Measurements from ENCODE around the gene FSHB.
"Not testable (repeated sequence)": the region's sequence is repeated elsewhere in the genome, so short reads cannot be mapped to it uniquely, and the experiment has no call there.

FSHB gene

DNA sequence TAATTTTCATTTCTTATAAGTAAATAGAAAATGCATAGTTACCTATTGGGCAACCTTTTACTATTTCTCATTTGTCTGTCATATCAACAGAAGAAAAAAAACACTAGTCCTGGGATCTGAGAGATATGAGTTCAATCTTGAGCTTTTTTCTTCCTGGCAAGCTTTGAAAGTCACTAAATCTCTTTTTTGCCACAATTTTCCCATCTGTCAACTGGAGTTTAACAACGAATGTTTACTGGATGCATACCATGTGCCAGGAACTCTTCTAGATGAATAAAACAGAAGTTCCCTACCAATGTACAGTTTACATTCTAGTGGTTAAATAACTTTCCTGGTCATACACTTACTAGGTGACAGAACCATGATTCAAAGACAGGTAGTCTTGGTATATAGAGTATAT is 31.0 kb downstream of the FSHB start:
- H3K27ac ChIP-seq: no peak overlapping the region
- TF ChIP-seq ZFX (IDR thresholded peaks at IDR 0.05; ENCODE audit: borderline replicate concordance): no peak
- TF ChIP-seq, protein P1, sequence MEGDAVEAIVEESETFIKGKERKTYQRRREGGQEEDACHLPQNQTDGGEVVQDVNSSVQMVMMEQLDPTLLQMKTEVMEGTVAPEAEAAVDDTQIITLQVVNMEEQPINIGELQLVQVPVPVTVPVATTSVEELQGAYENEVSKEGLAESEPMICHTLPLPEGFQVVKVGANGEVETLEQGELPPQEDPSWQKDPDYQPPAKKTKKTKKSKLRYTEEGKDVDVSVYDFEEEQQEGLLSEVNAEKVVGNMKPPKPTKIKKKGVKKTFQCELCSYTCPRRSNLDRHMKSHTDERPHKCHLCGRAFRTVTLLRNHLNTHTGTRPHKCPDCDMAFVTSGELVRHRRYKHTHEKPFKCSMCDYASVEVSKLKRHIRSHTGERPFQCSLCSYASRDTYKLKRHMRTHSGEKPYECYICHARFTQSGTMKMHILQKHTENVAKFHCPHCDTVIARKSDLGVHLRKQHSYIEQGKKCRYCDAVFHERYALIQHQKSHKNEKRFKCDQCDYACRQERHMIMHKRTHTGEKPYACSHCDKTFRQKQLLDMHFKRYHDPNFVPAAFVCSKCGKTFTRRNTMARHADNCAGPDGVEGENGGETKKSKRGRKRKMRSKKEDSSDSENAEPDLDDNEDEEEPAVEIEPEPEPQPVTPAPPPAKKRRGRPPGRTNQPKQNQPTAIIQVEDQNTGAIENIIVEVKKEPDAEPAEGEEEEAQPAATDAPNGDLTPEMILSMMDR (IDR thresholded peaks at IDR 0.05): no peak

DNA sequence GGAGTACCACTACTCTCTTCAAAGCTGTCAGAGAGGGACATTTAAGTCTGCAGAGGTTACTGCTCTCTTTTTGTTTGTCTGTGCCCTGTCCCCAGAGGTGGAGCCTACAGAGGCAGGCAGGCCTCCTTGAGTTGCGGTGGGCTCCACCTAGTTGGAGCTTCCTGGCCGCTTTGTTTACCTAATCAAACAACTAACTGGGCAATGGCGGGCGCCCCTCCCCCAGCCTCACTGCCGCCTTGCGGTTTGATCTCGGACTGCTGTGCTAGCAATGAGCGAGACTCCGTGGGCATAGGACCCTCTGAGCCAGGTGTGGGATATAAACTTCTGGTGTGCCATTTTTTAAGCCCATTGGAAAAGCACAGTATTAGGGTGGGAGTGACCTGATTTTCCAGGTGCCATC is 37.8 kb downstream of the FSHB start:
- H3K27ac ChIP-seq: not testable (repeated sequence)

- H3K27ac ChIP-seq: no peak overlapping the region
- TF ChIP-seq, protein P1 (IDR thresholded peaks at IDR 0.05): no peak
- no peak for TF ChIP-seq ZFX (IDR thresholded peaks at IDR 0.05; ENCODE audit: borderline replicate concordance)
These were observed 39.9 kb downstream of the FSHB start for GRCh38 chr11:30270671-30271070.

- no peak overlapping the region for H3K27ac ChIP-seq
- TF ChIP-seq, protein P1 (IDR thresholded peaks at IDR 0.05): no peak
- TF ChIP-seq ZFX (IDR thresholded peaks at IDR 0.05; ENCODE audit: borderline replicate concordance): no peak
These were observed 46.4 kb downstream of the FSHB start for GRCh38 chr11:30277176-30277575.

DNA sequence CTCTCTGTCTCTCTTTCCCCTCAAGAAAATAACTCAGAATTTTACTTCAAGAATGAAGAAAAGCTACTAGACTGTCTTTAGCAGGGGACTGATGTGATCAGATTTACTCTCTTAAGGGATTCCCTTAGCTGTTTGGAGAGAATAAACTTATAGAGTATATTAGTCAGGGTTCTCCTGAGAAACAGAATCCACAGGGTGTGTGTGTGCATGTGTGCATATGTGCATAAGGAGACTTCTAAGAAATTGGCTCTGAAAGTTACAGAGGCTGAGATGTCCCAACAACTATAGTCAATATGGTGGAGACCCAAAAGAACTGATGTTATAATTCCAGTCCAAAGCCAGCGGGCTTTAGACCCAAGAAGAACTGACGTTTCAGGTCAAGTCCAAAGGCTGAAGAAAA is 49.0 kb downstream of the FSHB start:
- TF ChIP-seq, protein P1 (IDR thresholded peaks at IDR 0.05): no peak
- TF ChIP-seq ZFX (IDR thresholded peaks at IDR 0.05; ENCODE audit: borderline replicate concordance): no peak
- no peak overlapping the region for H3K27ac ChIP-seq

DNA sequence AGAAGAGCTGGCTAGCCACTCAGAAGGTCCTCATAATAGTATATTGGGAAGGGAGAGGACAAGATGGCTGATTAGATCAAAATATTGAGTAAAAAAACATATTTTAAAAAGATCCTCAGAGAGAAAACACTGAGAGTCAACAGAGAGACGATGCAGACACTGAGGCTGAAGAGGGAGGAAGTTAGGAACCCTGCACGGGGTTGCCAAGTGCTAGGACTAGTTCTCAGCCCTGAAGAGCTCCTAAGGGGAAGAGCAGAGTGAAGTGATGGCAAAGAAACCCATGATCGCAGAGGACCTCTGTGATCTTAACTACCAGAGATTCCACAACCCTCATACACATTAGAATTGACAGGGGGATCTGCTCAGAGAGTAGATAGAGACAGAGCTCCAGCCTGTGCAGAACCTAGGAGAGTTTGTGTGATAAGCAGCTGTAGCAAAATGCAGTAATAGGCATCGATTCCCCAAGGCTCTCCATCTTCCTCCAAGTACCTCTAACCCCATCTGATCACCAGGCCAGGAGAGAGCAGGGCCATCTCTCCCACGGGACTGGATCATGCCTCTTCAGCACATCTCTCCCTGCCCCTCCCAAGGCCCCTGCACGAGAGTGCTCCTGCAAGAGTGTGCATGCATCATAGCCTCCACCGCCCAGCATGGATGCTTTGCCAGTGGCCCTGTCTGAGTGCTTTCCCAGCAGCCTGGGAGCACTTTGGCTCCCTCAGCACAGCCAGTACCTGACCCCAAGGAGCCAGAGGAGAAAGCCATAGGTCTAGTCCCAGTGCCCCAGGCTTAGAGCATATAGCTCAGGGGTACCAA is 50.9 kb downstream of the FSHB start:
- TF ChIP-seq, protein P1 (IDR thresholded peaks at IDR 0.05): no peak
- no peak for TF ChIP-seq ZFX (IDR thresholded peaks at IDR 0.05; ENCODE audit: borderline replicate concordance)
- H3K27ac ChIP-seq: no peak overlapping the region

DNA sequence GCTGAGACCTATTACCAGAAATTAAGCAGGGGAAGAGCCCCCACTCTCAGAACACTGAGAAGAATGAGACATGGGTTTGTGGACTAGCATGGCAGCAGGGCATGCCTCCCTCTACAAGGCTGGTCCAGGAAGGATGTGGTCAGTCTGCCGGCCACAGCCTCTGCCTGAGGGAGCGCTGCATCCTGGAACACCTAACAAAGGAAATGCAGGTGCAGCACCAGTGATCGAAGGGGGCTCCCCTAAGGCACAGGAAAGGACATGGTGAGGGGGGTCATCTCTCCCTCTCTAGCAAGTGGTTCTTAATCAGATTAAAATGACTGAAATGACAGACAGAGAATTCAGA is 51.4 kb downstream of the FSHB start:
- TF ChIP-seq, protein P1 (IDR thresholded peaks at IDR 0.05): no peak
- no peak for TF ChIP-seq ZFX (IDR thresholded peaks at IDR 0.05; ENCODE audit: borderline replicate concordance)
- no peak overlapping the region for H3K27ac ChIP-seq
